NCI-H187 treated with DMSO at 0.1 percent for 48 hours (cell line): Measurements from ENCODE around the gene DDX19B.
"Not testable (repeated sequence)": the region's sequence is repeated elsewhere in the genome, so short reads cannot be mapped to it uniquely, and the experiment has no call there.

Experiments
- DNase-seq: peaks from one replicate; lab custom pipeline; 2025; lab: John Stamatoyannopoulos, UW

The DDX19B gene

GRCh38 chr16:70348991-70349390 is 50.0 kb downstream of the DDX19B start:
- DNase-seq, result no peak

- DNase-seq, result no peak
These were observed 50.8 kb downstream of the DDX19B start for GRCh38 chr16:70349783-70350182.

DNA sequence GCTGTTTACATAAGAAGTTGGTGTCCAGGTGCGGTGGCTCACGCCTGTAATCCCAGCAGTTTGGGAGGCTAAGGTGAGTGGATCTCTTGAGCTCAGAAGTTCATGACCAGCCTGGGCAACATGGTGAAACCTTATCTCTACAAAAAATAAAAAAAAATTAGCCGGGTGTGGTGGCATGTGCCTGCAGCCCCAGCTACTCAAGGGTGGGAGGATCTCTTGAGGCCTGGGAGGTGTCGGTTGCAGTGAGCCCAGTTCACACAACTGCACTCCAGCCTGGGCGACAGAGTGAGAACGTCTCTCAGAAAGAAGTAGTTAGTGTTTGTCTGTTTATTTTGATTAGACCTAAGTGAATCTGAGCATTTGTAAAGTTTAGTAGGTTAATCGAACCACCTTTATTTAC is 60.6 kb downstream of the DDX19B start:
- DNase-seq, result no peak

- DNase-seq, result no peak
These were observed 65.4 kb downstream of the DDX19B start for GRCh38 chr16:70364399-70364798.

DNA sequence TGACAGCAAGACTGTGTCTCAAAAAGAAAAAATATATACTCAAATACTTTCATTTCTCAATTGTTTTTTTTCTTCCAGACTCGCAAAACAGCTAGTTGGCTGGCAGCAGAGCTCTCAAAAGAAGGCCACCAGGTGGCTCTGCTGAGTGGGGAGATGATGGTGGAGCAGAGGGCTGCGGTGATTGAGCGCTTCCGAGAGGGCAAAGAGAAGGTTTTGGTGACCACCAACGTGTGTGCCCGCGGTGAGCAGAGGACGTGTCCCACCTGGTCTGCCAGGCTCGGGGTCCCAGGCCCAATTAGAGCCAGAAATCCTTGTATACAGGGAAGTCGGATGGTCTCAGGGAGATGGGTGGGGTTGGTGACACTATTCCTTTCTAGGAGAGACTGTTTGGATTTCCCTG is 71.2 kb downstream of the DDX19B start:
- not testable (repeated sequence) for DNase-seq

DNA sequence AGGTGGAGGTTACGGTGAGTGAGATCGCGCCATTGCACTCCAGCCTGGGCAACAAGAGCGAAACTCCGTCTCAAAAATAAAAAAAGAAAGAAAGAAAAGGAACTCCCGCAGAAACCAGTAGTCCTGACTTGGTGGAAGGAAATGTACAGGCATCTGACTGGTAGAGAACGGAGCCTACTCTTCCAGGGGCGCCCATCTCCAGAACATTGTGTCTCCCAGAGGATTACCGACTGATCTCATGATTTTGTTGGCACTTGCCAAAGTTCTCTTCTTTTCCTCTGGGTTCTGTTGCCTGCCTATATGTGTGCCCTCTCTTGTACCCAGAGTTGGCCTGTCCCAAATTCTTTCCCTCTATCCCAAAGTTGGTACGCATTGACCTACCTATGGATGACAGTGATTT is 71.9 kb downstream of the DDX19B start:
- no peak for DNase-seq

GRCh38 chr16:70372921-70373728 is 74.1 kb downstream of the DDX19B start:
- no peak for DNase-seq

- no peak for DNase-seq
These were observed 75.2 kb downstream of the DDX19B start for GRCh38 chr16:70374213-70374612.

DNA sequence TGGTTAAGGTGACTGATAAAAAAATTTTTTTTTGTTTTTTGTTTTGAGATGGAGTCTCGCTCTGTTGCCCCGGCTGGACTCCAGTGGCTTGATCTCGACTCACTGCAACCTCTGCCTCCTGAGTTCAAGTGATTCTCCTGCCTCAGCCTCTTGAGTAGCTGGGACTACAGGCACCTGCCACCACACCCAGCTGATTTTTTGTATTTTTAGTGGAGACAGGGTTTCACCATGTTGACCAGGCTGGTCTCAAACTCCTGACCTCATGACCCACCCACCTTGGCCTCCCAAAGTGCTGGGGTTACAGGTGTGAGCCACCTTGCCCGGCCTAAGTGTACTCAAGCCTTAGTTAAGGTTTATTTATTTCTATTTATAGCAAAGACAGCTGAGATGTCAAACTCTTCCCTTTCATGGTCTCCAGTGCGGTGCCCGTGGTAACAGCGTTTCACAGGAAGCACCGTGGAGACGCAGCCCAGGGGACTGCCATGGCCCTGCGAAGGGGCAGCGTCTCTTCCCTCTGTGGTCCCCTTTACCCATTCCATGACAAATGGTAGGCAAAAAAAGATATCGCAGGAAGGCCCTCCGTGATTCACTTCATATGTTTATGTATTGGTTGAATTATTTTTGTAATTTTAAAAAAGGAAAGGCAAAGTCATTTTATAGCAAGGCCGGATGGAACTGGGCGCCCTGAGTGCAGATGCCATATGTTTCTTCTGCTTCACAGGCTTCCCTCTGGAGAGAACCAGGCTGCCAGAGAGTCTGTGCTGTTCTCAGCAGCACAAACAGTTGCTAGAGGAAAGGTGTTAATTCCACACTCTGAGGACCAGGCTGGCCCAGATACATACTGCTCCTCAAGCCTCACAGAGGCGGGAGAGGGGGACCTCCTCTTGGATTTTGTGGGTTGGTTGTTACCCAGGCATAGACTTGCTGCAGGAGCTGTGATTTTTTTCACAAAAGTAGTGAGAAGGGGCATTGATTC is 76.9 kb downstream of the DDX19B start:
- DNase-seq, result no peak

DNA sequence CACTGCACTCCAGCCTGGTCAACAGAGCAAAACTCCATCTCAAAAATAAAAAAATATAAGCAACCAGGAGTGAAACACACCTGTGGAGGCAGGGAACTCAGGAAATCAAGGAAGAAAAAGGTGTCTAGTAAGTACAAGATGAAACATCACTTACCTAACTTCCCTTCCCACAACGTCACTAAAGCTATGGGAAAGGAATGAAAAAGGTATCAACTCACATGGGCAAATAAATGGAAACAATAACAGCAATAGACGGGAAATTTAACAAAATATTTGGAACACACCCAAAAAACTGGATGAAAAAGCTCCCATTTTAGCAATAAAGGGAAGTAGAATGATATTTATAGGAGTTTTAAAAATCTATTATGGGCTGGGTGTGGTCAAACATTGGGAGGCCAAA is 78.8 kb downstream of the DDX19B start:
- no peak for DNase-seq

- DNase-seq, result no peak
These were observed 80.0 kb downstream of the DDX19B start for GRCh38 chr16:70378869-70379493.

- no peak for DNase-seq
These were observed 81.4 kb downstream of the DDX19B start for GRCh38 chr16:70380248-70380918.

- DNase-seq, result peak; percentile 82
These were observed 82.1 kb downstream of the DDX19B start for GRCh38 chr16:70380919-70381603.

DNA sequence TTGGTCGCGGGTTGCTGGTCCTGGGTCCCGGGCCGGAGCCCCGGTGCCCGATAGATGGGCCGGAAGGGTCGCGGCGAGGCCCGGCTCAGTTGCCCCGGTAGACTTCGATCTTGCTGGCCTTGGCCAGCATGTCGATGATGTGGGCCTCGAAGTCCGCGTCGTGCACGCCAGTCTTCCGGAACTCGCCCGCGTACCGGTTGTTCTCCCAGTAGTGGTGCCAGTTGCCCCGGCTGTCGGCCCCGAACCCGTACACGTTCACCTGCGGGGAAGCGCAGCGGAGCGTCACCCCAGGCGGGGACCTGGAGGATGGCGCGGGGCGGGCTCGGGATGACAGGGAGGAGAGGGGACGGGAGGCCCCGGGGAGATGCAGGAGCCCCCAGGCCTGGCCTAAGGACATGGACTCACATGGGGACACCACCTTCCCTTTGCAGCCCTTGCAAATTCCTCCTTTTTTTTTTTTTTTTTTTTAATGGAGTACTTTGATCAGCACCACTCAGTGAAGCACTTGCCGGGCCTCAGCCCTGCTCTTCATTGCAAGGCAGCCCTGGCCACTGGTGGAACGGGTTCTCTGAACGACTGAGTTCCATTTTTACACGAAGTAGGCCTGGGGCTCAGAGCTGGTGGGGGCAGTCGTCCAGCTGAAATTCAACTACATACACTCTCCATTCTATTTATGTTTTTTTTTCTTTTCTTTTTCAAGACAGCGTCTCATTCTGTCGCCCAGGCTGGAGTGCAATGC is 82.8 kb downstream of the DDX19B start:
- DNase-seq, result no peak

- DNase-seq, result no peak
These were observed 84.5 kb downstream of the DDX19B start for GRCh38 chr16:70383421-70383960.
